ENCODE measurements around the gene CNTN5. TPM values are rescaled to one million over a fixed set of nuclear protein-coding genes. Genes with fewer than 3 reads are reported as not detected.

The CNTN5 gene
- total RNA-seq, 1 experiment from 2014 or later, result not detected

- no peaks in the 10 kb centered on the region for H3K4me1 Mint-ChIP-seq (ENCODE audit: insufficient read depth, unreplicated experiment)
- CTCF ChIA-PET, result no interaction called here
- POLR2A ChIA-PET, result no interaction called here
Measured at GRCh38 chr11:99670067-99670676, 649.4 kb downstream of the CNTN5 start.

GRCh38 chr11:99671808-99672409, 651.2 kb downstream of the CNTN5 start:
- no peak for DNase-seq (ENCODE audit: unreplicated experiment)
- Mint-ChIP-seq H3K27ac (ENCODE audit: low read depth, unreplicated experiment) (no peak overlapping the region), H3K36me3 (ENCODE audit: insufficient read depth, unreplicated experiment) (no peaks in the 10 kb centered on the region), H3K4me3 (ENCODE audit: unreplicated experiment) (no peak overlapping the region), H3K27me3 (ENCODE audit: insufficient read depth, unreplicated experiment) (peaks cover 88% of the 10 kb centered on the region), H3K4me1 (ENCODE audit: insufficient read depth, unreplicated experiment) (no peaks in the 10 kb centered on the region), H3K9me3 (ENCODE audit: unreplicated experiment) (no peaks in the 10 kb centered on the region)
- POLR2A ChIA-PET, result no interaction called here
- BruUV-seq (replicated peaks), result no TSS peak
- intact Hi-C loops (cut with micrococcal nuclease), result no loop called here
- TF ChIP-seq, protein P1, sequence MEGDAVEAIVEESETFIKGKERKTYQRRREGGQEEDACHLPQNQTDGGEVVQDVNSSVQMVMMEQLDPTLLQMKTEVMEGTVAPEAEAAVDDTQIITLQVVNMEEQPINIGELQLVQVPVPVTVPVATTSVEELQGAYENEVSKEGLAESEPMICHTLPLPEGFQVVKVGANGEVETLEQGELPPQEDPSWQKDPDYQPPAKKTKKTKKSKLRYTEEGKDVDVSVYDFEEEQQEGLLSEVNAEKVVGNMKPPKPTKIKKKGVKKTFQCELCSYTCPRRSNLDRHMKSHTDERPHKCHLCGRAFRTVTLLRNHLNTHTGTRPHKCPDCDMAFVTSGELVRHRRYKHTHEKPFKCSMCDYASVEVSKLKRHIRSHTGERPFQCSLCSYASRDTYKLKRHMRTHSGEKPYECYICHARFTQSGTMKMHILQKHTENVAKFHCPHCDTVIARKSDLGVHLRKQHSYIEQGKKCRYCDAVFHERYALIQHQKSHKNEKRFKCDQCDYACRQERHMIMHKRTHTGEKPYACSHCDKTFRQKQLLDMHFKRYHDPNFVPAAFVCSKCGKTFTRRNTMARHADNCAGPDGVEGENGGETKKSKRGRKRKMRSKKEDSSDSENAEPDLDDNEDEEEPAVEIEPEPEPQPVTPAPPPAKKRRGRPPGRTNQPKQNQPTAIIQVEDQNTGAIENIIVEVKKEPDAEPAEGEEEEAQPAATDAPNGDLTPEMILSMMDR (IDR thresholded peaks at IDR 0.05; ENCODE audit: unreplicated experiment), result no peak
- CTCF ChIA-PET, result no interaction called here

More at GRCh38 chr11:99670067-99670676, 649.4 kb downstream of the CNTN5 start:
- H3K4me3 Mint-ChIP-seq (ENCODE audit: unreplicated experiment), result no peak overlapping the region
- peaks cover 94% of the 10 kb centered on the region for H3K27me3 Mint-ChIP-seq (ENCODE audit: insufficient read depth, unreplicated experiment)
- no peak for DNase-seq (ENCODE audit: unreplicated experiment)
- intact Hi-C loops (cut with micrococcal nuclease), result no loop called here
- H3K27ac Mint-ChIP-seq (ENCODE audit: low read depth, unreplicated experiment), result no peak overlapping the region
- no peaks in the 10 kb centered on the region for H3K9me3 Mint-ChIP-seq (ENCODE audit: unreplicated experiment)
- TF ChIP-seq, protein P1 (IDR thresholded peaks at IDR 0.05; ENCODE audit: unreplicated experiment), result no peak
- no TSS peak for BruUV-seq (replicated peaks)
- no peaks in the 10 kb centered on the region for H3K36me3 Mint-ChIP-seq (ENCODE audit: insufficient read depth, unreplicated experiment)

DNA sequence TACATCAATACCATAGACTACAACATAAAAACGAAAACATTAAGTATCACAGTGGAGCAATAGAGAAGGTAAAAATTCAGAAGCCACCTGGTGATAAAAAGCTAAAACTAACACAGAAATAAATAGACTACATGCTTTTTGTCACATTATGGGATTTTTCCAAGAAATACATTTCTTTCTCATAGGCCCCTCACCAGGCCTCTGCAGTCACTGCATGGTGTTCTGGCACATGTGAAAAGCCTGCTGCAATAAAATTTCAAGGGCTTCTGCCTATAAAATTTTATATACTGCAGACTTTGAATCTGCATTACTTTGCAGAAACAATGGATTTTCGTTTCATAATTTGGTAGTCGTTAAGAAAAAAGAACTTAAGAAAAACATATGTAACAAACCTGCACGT, 655.5 kb downstream of the CNTN5 start:
- POLR2A ChIA-PET, result no interaction called here
- BruUV-seq (replicated peaks), result no TSS peak

GRCh38 chr11:99682171-99682570, 661.4 kb downstream of the CNTN5 start:
- H3K4me1 Mint-ChIP-seq (ENCODE audit: insufficient read depth, unreplicated experiment), result peaks cover 5% of the 10 kb centered on the region
- intact Hi-C loops (cut with micrococcal nuclease), result no loop called here

More for the DNA sequence above, 655.5 kb downstream of the CNTN5 start:
- no peaks in the 10 kb centered on the region for H3K4me1 Mint-ChIP-seq (ENCODE audit: insufficient read depth, unreplicated experiment)
- H3K4me3 Mint-ChIP-seq (ENCODE audit: unreplicated experiment), result no peak overlapping the region
- H3K27ac Mint-ChIP-seq (ENCODE audit: low read depth, unreplicated experiment), result no peak overlapping the region
- TF ChIP-seq, protein P1 (IDR thresholded peaks at IDR 0.05; ENCODE audit: unreplicated experiment), result no peak
- H3K36me3 Mint-ChIP-seq (ENCODE audit: insufficient read depth, unreplicated experiment), result no peaks in the 10 kb centered on the region
- no peaks in the 10 kb centered on the region for H3K9me3 Mint-ChIP-seq (ENCODE audit: unreplicated experiment)
- DNase-seq (ENCODE audit: unreplicated experiment), result no peak
- peaks cover 74% of the 10 kb centered on the region for H3K27me3 Mint-ChIP-seq (ENCODE audit: insufficient read depth, unreplicated experiment)
- intact Hi-C loops (cut with micrococcal nuclease), result no loop called here
- CTCF ChIA-PET, result no interaction called here

More at GRCh38 chr11:99682171-99682570, 661.4 kb downstream of the CNTN5 start:
- Mint-ChIP-seq H3K27ac (ENCODE audit: low read depth, unreplicated experiment) (no peak overlapping the region), H3K36me3 (ENCODE audit: insufficient read depth, unreplicated experiment) (no peaks in the 10 kb centered on the region), H3K27me3 (ENCODE audit: insufficient read depth, unreplicated experiment) (peaks cover 81% of the 10 kb centered on the region), H3K4me3 (ENCODE audit: unreplicated experiment) (no peak overlapping the region), H3K9me3 (ENCODE audit: unreplicated experiment) (no peaks in the 10 kb centered on the region)
- TF ChIP-seq, protein P1 (IDR thresholded peaks at IDR 0.05; ENCODE audit: unreplicated experiment), result no peak
- POLR2A ChIA-PET, result no interaction called here
- DNase-seq (ENCODE audit: unreplicated experiment), result no peak
- no TSS peak for BruUV-seq (replicated peaks)
- CTCF ChIA-PET, result no interaction called here

All from MCF 10A (cell line).